ENCODE results near the gene SNTB2. TPM values are rescaled to one million over a fixed set of nuclear protein-coding genes. Genes with fewer than 3 reads are reported as not detected.

Gene SNTB2
- total RNA-seq, 2 experiments from 2014 or later: 7.3 to 7.8 TPM

- DNase-seq: no peak
- no peak overlapping the region for H3K27ac Mint-ChIP-seq
- peaks cover 16% of the 10 kb centered on the region for H3K4me1 Mint-ChIP-seq (ENCODE audit: low read depth)
- H3K36me3 Mint-ChIP-seq (ENCODE audit: low read depth): no peaks in the 10 kb centered on the region
- H3K4me3 Mint-ChIP-seq: no peak overlapping the region
- CTCF ChIA-PET: interaction anchor here (0.6 kb wide), 1 partner anchor 344 kb away, joined by 3 read pairs; no protein-coding TSS in a partner anchor
- intact Hi-C loops (cut with micrococcal nuclease): loop anchor here (10.0 kb wide), 1 partner anchor 73 kb away; no protein-coding TSS in a partner anchor
- H3K27me3 Mint-ChIP-seq (ENCODE audit: low read depth): no peaks in the 10 kb centered on the region
- no peaks in the 10 kb centered on the region for H3K9me3 Mint-ChIP-seq
Measured at GRCh38 chr16:69201787-69202186, 14.8 kb downstream of the SNTB2 start.

DNA sequence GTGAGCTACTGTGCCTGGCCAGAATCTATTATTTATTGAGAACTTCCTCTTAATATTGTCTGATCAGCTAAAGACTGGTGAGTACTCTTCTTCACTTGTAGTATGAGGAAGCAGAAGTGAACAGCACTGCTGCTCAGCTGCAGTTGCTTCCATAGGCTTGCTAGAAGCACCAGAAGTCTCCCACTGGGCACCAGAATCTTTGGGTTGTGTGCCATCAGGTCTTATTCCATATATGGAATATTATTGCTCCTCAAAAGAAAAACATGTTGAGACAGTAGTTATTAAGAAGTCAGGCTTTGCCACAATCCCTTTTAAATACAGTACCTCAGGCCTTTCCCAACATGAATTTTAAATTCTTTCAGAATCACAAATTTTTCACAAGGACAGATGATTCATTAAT, 17.2 kb downstream of the SNTB2 start:
- H3K4me1 Mint-ChIP-seq (ENCODE audit: low read depth): peaks cover 16% of the 10 kb centered on the region
- no peaks in the 10 kb centered on the region for H3K36me3 Mint-ChIP-seq (ENCODE audit: low read depth)
- H3K9me3 Mint-ChIP-seq: no peaks in the 10 kb centered on the region
- H3K4me3 Mint-ChIP-seq: no peak overlapping the region
- no peak for DNase-seq
- CTCF ChIA-PET: no interaction called here
- no peaks in the 10 kb centered on the region for H3K27me3 Mint-ChIP-seq (ENCODE audit: low read depth)
- intact Hi-C loops (cut with micrococcal nuclease): loop anchor here (1.0 to 10.0 kb wide), 3 partner anchors 13 to 71 kb away; no protein-coding TSS in a partner anchor
- H3K27ac Mint-ChIP-seq: no peak overlapping the region

GRCh38 chr16:69209735-69210134, 22.8 kb downstream of the SNTB2 start:
- H3K27me3 Mint-ChIP-seq (ENCODE audit: low read depth): no peaks in the 10 kb centered on the region

GRCh38 chr16:69217433-69217832, 30.5 kb downstream of the SNTB2 start:
- Mint-ChIP-seq H3K27me3 (ENCODE audit: low read depth) (no peaks in the 10 kb centered on the region), H3K9me3 (no peaks in the 10 kb centered on the region), H3K4me3 (no peak overlapping the region), H3K27ac (no peak overlapping the region), H3K4me1 (ENCODE audit: low read depth) (peaks cover 7% of the 10 kb centered on the region), H3K36me3 (ENCODE audit: low read depth) (no peaks in the 10 kb centered on the region)
- intact Hi-C loops (cut with micrococcal nuclease): loop anchor here (1.0 to 5.0 kb wide), 3 partner anchors 13 to 45 kb away; partner anchors contain the start of gene SNTB2
- no peak for DNase-seq
- CTCF ChIA-PET: interaction anchor here (1.0 kb wide), 1 partner anchor 9 kb away, joined by 3 read pairs; no protein-coding TSS in a partner anchor

More at GRCh38 chr16:69209735-69210134, 22.8 kb downstream of the SNTB2 start:
- Mint-ChIP-seq H3K9me3 (no peaks in the 10 kb centered on the region), H3K4me1 (ENCODE audit: low read depth) (peaks cover 7% of the 10 kb centered on the region), H3K27ac (no peak overlapping the region), H3K4me3 (no peak overlapping the region), H3K36me3 (ENCODE audit: low read depth) (no peaks in the 10 kb centered on the region)
- intact Hi-C loops (cut with micrococcal nuclease): loop anchor here (10.0 kb wide), 1 partner anchor 65 kb away; no protein-coding TSS in a partner anchor
- CTCF ChIA-PET: interaction anchor here (1.2 kb wide), 1 partner anchor 59 kb away, joined by 3 read pairs; no protein-coding TSS in a partner anchor
- DNase-seq: no peak

DNA sequence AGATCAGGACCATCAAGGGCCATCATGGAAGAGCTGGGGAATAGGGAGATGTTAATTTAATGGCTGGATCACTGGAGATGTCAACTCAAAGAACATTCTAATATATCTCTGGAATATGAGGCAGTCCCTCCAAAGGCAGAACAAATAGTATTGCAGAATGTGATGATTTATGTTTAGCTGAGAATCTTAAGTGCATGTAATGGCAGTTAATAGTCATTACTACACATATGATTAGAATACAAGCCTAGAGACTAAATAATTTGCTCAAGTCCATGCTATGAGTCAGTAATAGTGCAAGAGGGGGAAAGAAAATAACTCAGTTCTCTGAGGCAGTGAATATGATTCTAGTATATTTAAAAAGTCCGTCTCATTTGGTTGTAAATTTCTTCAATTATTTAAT, 32.3 kb downstream of the SNTB2 start:
- Mint-ChIP-seq H3K27ac (no peak overlapping the region), H3K4me3 (no peak overlapping the region), H3K9me3 (no peaks in the 10 kb centered on the region), H3K4me1 (ENCODE audit: low read depth) (peaks cover 7% of the 10 kb centered on the region), H3K27me3 (ENCODE audit: low read depth) (no peaks in the 10 kb centered on the region), H3K36me3 (ENCODE audit: low read depth) (no peaks in the 10 kb centered on the region)
- DNase-seq: no peak
- intact Hi-C loops (cut with micrococcal nuclease): loop anchor here (5.0 kb wide), 1 partner anchor 47 kb away; no protein-coding TSS in a partner anchor
- CTCF ChIA-PET: interaction anchor here (0.9 kb wide), 1 partner anchor 69 kb away, joined by 3 read pairs; no protein-coding TSS in a partner anchor

DNA sequence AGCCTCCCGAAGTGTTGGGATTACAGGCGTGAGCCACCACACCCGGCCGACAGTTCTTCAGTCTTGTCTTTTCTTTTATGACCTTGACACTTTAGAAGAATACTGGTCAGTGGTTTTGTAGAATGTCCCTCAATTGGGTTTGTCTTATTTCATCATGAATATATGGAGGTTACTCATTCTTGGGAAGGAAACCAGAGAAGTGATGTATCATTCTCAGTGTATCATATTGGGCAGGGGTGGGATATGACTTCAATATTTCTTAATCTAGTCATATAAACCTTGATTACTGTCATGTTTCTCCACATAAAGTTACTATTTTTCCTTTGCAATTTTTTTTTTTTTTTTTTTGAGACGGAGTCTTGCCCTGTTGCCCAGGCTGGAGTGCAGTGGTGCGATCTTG, 36.9 kb downstream of the SNTB2 start:
- no peak overlapping the region for H3K27ac Mint-ChIP-seq
- DNase-seq: no peak
- H3K4me3 Mint-ChIP-seq: no peak overlapping the region
- H3K27me3 Mint-ChIP-seq (ENCODE audit: low read depth): no peaks in the 10 kb centered on the region
- H3K9me3 Mint-ChIP-seq: no peaks in the 10 kb centered on the region
- intact Hi-C loops (cut with micrococcal nuclease): no loop called here
- no peaks in the 10 kb centered on the region for H3K4me1 Mint-ChIP-seq (ENCODE audit: low read depth)
- CTCF ChIA-PET: no interaction called here
- H3K36me3 Mint-ChIP-seq (ENCODE audit: low read depth): no peaks in the 10 kb centered on the region

- no peak overlapping the region for H3K4me3 Mint-ChIP-seq
Measured at GRCh38 chr16:69225121-69225520, 38.2 kb downstream of the SNTB2 start.

DNA sequence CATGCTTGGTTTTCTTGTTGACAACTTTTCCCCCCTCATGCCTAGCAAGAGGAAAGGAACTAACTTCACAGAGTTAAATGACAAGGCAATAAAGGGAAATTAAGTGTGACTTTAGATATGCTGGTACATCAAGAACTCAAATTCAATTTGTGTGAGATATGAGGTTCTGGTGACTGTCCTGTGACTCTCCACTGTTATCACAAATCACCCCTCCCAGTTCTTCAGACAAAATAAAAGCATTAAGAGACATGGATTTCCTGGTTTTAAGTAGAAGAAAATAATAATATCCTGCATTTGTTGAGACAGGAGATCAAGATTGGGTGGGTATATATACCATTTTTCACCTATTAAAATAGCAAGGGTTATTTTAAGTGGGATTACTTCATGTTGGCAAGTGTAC, 46.2 kb downstream of the SNTB2 start:
- H3K36me3 Mint-ChIP-seq (ENCODE audit: low read depth): no peaks in the 10 kb centered on the region
- no peaks in the 10 kb centered on the region for H3K4me1 Mint-ChIP-seq (ENCODE audit: low read depth)
- DNase-seq: no peak
- CTCF ChIA-PET: no interaction called here
- no peaks in the 10 kb centered on the region for H3K9me3 Mint-ChIP-seq
- H3K4me3 Mint-ChIP-seq: no peak overlapping the region
- no peaks in the 10 kb centered on the region for H3K27me3 Mint-ChIP-seq (ENCODE audit: low read depth)
- H3K27ac Mint-ChIP-seq: no peak overlapping the region
- intact Hi-C loops (cut with micrococcal nuclease): no loop called here

More at GRCh38 chr16:69225121-69225520, 38.2 kb downstream of the SNTB2 start:
- no peak for DNase-seq
- Mint-ChIP-seq H3K9me3 (no peaks in the 10 kb centered on the region), H3K27me3 (ENCODE audit: low read depth) (no peaks in the 10 kb centered on the region), H3K4me1 (ENCODE audit: low read depth) (no peaks in the 10 kb centered on the region), H3K36me3 (ENCODE audit: low read depth) (no peaks in the 10 kb centered on the region), H3K27ac (no peak overlapping the region)
- CTCF ChIA-PET: no interaction called here
- intact Hi-C loops (cut with micrococcal nuclease): no loop called here

GRCh38 chr16:69234460-69234859, 47.5 kb downstream of the SNTB2 start:
- CTCF ChIA-PET: no interaction called here
- Mint-ChIP-seq H3K27me3 (ENCODE audit: low read depth) (no peaks in the 10 kb centered on the region), H3K27ac (no peak overlapping the region), H3K4me1 (ENCODE audit: low read depth) (no peaks in the 10 kb centered on the region), H3K36me3 (ENCODE audit: low read depth) (no peaks in the 10 kb centered on the region), H3K4me3 (no peak overlapping the region), H3K9me3 (no peaks in the 10 kb centered on the region)
- intact Hi-C loops (cut with micrococcal nuclease): no loop called here
- DNase-seq: no peak

- Mint-ChIP-seq H3K27me3 (ENCODE audit: low read depth) (no peaks in the 10 kb centered on the region), H3K36me3 (ENCODE audit: low read depth) (no peaks in the 10 kb centered on the region), H3K9me3 (no peaks in the 10 kb centered on the region), H3K27ac (no peak overlapping the region), H3K4me1 (ENCODE audit: low read depth) (no peaks in the 10 kb centered on the region), H3K4me3 (no peak overlapping the region)
- no peak for DNase-seq
- intact Hi-C loops (cut with micrococcal nuclease): no loop called here
- CTCF ChIA-PET: no interaction called here
Measured at GRCh38 chr16:69236319-69236718, 49.4 kb downstream of the SNTB2 start.

DNA sequence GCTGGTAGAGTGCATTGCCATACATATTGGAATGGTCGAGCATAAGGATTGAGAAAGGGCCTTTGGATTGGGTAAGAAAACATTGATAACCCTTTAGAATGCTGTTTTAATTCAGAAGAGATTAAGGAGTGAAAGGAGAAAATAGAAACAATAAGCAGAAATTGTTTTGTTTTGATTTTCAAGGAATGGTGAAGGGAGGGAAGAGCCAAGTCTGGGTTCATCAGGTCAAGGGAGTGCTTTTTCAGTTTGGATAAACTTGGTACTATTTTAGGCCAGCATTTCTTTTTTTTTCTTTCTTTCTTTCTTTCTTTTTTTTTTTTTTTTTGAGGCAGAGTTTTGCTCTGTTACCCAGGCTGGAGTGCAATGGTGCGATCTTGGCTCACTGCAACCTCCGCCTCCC, 50.3 kb downstream of the SNTB2 start:
- H3K27ac Mint-ChIP-seq: no peak overlapping the region
- intact Hi-C loops (cut with micrococcal nuclease): no loop called here
- CTCF ChIA-PET: no interaction called here
- H3K9me3 Mint-ChIP-seq: no peaks in the 10 kb centered on the region
- no peaks in the 10 kb centered on the region for H3K27me3 Mint-ChIP-seq (ENCODE audit: low read depth)
- H3K4me3 Mint-ChIP-seq: no peak overlapping the region
- DNase-seq: no peak
- no peaks in the 10 kb centered on the region for H3K4me1 Mint-ChIP-seq (ENCODE audit: low read depth)
- H3K36me3 Mint-ChIP-seq (ENCODE audit: low read depth): no peaks in the 10 kb centered on the region

DNA sequence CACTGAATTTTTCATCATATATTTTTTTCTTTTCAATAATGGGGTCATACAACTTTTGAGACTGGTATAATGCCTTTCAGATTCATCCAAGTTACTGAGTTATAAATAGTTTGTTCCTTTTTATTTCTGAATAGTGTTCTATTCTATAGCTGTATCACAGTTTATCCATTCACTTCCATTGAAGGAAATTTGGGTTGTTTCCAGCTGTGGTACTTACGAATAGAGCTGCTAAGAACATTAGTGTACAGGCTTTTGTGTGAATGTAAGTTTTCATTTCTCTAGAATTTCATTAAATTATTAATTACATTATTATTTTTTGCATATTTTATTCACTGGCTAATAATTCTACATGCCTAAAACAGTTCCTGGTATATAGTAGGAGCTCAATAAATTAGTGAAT, 52.9 kb downstream of the SNTB2 start:
- no peak overlapping the region for H3K27ac Mint-ChIP-seq
- DNase-seq: no peak
- H3K36me3 Mint-ChIP-seq (ENCODE audit: low read depth): no peaks in the 10 kb centered on the region
- no peaks in the 10 kb centered on the region for H3K4me1 Mint-ChIP-seq (ENCODE audit: low read depth)
- no peak overlapping the region for H3K4me3 Mint-ChIP-seq
- intact Hi-C loops (cut with micrococcal nuclease): no loop called here
- H3K9me3 Mint-ChIP-seq: no peaks in the 10 kb centered on the region
- H3K27me3 Mint-ChIP-seq (ENCODE audit: low read depth): no peaks in the 10 kb centered on the region
- CTCF ChIA-PET: interaction anchor here (1.1 kb wide), 1 partner anchor 48 kb away, joined by 3 read pairs; no protein-coding TSS in a partner anchor

- no peaks in the 10 kb centered on the region for H3K4me1 Mint-ChIP-seq (ENCODE audit: low read depth)
- intact Hi-C loops (cut with micrococcal nuclease): no loop called here
- H3K27me3 Mint-ChIP-seq (ENCODE audit: low read depth): no peaks in the 10 kb centered on the region
- no peaks in the 10 kb centered on the region for H3K9me3 Mint-ChIP-seq
- CTCF ChIA-PET: interaction anchor here (1.1 kb wide), 1 partner anchor 48 kb away, joined by 3 read pairs; no protein-coding TSS in a partner anchor
- DNase-seq: no peak
- no peak overlapping the region for H3K4me3 Mint-ChIP-seq
- H3K27ac Mint-ChIP-seq: no peak overlapping the region
- H3K36me3 Mint-ChIP-seq (ENCODE audit: low read depth): no peaks in the 10 kb centered on the region
Measured at GRCh38 chr16:69240331-69240730, 53.4 kb downstream of the SNTB2 start.
